Neural progenitor cell (in vitro differentiated cells): ENCODE results near the gene CHRNA5. TPM values are rescaled to one million over a fixed set of nuclear protein-coding genes. Genes with fewer than 3 reads are reported as not detected.
A peak's percentile ranks its signal among the peaks of the same experiment; 100 is the strongest.

Experiments
- DNase-seq: peaks from one replicate; pipeline ENCODE4 v3.0.0-alpha.2; 2016; ENCODE audit warnings: low spot score
- H2AFZ ChIP-seq: fragments of 200-600 bp; sonication (generic); replicated peaks from 2 replicates; pipeline ENCODE4 v1.6.1; 2016; ENCODE audit warnings: antibody characterized with exemption
- H3F3A ChIP-seq: fragments of 200-600 bp; sonication (generic); 2 replicates; pipeline ENCODE4 v1.6.1; 2016; ENCODE audit warnings: antibody characterized with exemption, low read depth
- H3K27ac ChIP-seq: fragments of 200-600 bp; sonication (generic); 2 replicates; pipeline ENCODE4 v1.5.1; 2016; ENCODE audit warnings: mild to moderate bottlenecking
- H3K27me3 ChIP-seq: fragments of 200-600 bp; sonication (generic); 2 replicates; pipeline ENCODE4 v1.6.1; 2016; ENCODE audit warnings: mild to moderate bottlenecking, moderate library complexity
- H3K36me3 ChIP-seq: fragments of 200-600 bp; sonication (generic); 2 replicates; pipeline ENCODE4 v1.5.1; 2016
- H3K4me1 ChIP-seq: fragments of 200-600 bp; sonication (generic); 2 replicates; pipeline ENCODE4 v1.6.1; 2016; ENCODE audit warnings: mixed run types
- H3K4me2 ChIP-seq: fragments of 200-600 bp; sonication (generic); 2 replicates; pipeline ENCODE4 v1.6.1; 2016
- H3K4me3 ChIP-seq: fragments of 200-600 bp; sonication (generic); 2 replicates; pipeline ENCODE4 v1.5.1; 2016
- H3K79me2 ChIP-seq: fragments of 200-600 bp; sonication (generic); 2 replicates; pipeline ENCODE4 v1.6.1; 2016; ENCODE audit warnings: low read depth
- H3K9ac ChIP-seq: fragments of 200-600 bp; sonication (generic); 2 replicates; pipeline ENCODE4 v1.6.1; 2016
- H3K9me3 ChIP-seq: fragments of 200-600 bp; sonication (generic); 2 replicates; pipeline ENCODE4 v1.5.1; 2016; ENCODE audit warnings: low read depth
- H4K20me1 ChIP-seq: fragments of 200-600 bp; sonication (generic); 2 replicates; pipeline ENCODE4 v1.6.1; 2016; ENCODE audit warnings: low read depth
- H3K27ac Mint-ChIP-seq: 3 replicates; pipeline ENCODE4 v1.8.0; 2021; ENCODE audit warnings: mixed read lengths
- H3K27me3 Mint-ChIP-seq: 2 replicates; pipeline ENCODE4 v1.8.0; 2022; ENCODE audit warnings: low read depth, mild to moderate bottlenecking, inconsistent platforms, moderate library complexity, mixed read lengths; ENCODE audit not compliant: insufficient read depth
- H3K36me3 Mint-ChIP-seq: 3 replicates; pipeline ENCODE4 v1.8.0; 2021; ENCODE audit warnings: mixed read lengths
- H3K4me1 Mint-ChIP-seq: 3 replicates; pipeline ENCODE4 v1.8.0; 2021; ENCODE audit warnings: mixed read lengths
- H3K4me3 Mint-ChIP-seq: 3 replicates; pipeline ENCODE4 v1.8.0; 2021; ENCODE audit warnings: mild to moderate bottlenecking, moderate library complexity, mixed read lengths
- H3K9me3 Mint-ChIP-seq: 3 replicates; pipeline ENCODE4 v1.8.0; 2020; ENCODE audit warnings: mixed read lengths
- EZH2 ChIP-seq: fragments of 200-600 bp; sonication (generic); IDR thresholded peaks from 2 replicates; pipeline ENCODE4 v1.6.1; 2017; ENCODE audit warnings: antibody characterized with exemption, mild to moderate bottlenecking, moderate library complexity
- EZH2phosphoT487 ChIP-seq: fragments of 200-600 bp; sonication (generic); IDR thresholded peaks from 2 replicates; pipeline ENCODE4 v1.6.1; 2017; ENCODE audit warnings: antibody characterized with exemption
- total RNA-seq: library from RNA; depleted of rRNA; stranded (reverse); fragments of >200 nt; gene quantifications from 2 replicates; pipeline ENCODE4 v1.2.3, GENCODE V29; 2015; ENCODE audit warnings: low replicate concordance
- TF ChIP-seq, protein P1 (sequence below): fragments of 200-600 bp; sonication (generic); IDR thresholded peaks from 2 replicates; pipeline ENCODE4 v1.5.1; 2017; ENCODE audit warnings: antibody characterized with exemption, mild to moderate bottlenecking

Gene CHRNA5
- total RNA-seq, 1 donor from 2014 or later = 46.9 TPM

DNA sequence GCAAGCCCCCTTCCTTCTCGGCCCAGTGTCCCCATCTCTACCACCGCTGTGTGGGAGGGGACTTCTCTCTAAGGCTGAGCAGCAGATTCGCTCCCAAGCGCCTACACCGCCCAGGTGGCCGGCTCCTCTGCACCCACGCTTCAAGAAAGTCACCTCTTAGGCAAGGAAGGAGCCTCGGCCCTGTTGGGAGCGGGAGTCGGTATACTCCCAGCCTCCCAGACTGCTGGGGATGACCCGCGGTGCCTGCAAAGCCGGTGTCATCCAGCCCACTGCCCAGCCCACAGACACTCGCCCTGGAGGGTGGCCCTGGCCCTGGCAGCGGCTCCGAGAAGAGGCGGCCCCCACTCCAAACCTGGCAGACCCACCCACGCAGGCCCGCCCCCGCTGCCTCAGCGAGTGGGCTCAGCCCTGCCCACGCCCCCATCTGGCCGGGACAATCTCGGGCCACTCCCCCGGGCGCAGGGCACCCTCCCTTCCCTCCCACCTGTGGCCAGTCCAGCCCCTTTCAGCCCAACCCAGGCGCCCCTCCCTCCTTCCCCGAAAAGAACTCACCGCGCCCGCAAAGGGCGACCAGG, 75.3 kb downstream of the CHRNA5 start:
- Histone ChIP-seq H3K79me2 (no peaks in the 10 kb centered on the region), H3K4me2 (peak overlapping the region; percentile 89), H3K4me1 (peaks cover 6% of the 10 kb centered on the region), H4K20me1 (no peaks in the 10 kb centered on the region), H3K36me3 (no peaks in the 10 kb centered on the region), H3K4me3 (peak overlapping the region; percentile 64), H2AFZ (peak overlapping the region; percentile 80), H3K27me3 (peaks cover 30% of the 10 kb centered on the region), H3F3A (peaks cover 15% of the 10 kb centered on the region), H3K9ac (no peak overlapping the region), H3K9me3 (no peaks in the 10 kb centered on the region), H3K27ac (no peak overlapping the region)
- Mint-ChIP-seq H3K27me3 (peaks cover 23% of the 10 kb centered on the region), H3K36me3 (no peaks in the 10 kb centered on the region), H3K4me1 (peaks cover 13% of the 10 kb centered on the region), H3K4me3 (peak overlapping the region; percentile 81), H3K27ac (no peak overlapping the region), H3K9me3 (no peaks in the 10 kb centered on the region)
- no peak for TF ChIP-seq EZH2phosphoT487
- TF ChIP-seq, protein P1, sequence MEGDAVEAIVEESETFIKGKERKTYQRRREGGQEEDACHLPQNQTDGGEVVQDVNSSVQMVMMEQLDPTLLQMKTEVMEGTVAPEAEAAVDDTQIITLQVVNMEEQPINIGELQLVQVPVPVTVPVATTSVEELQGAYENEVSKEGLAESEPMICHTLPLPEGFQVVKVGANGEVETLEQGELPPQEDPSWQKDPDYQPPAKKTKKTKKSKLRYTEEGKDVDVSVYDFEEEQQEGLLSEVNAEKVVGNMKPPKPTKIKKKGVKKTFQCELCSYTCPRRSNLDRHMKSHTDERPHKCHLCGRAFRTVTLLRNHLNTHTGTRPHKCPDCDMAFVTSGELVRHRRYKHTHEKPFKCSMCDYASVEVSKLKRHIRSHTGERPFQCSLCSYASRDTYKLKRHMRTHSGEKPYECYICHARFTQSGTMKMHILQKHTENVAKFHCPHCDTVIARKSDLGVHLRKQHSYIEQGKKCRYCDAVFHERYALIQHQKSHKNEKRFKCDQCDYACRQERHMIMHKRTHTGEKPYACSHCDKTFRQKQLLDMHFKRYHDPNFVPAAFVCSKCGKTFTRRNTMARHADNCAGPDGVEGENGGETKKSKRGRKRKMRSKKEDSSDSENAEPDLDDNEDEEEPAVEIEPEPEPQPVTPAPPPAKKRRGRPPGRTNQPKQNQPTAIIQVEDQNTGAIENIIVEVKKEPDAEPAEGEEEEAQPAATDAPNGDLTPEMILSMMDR = no peak
- DNase-seq = no peak

DNA sequence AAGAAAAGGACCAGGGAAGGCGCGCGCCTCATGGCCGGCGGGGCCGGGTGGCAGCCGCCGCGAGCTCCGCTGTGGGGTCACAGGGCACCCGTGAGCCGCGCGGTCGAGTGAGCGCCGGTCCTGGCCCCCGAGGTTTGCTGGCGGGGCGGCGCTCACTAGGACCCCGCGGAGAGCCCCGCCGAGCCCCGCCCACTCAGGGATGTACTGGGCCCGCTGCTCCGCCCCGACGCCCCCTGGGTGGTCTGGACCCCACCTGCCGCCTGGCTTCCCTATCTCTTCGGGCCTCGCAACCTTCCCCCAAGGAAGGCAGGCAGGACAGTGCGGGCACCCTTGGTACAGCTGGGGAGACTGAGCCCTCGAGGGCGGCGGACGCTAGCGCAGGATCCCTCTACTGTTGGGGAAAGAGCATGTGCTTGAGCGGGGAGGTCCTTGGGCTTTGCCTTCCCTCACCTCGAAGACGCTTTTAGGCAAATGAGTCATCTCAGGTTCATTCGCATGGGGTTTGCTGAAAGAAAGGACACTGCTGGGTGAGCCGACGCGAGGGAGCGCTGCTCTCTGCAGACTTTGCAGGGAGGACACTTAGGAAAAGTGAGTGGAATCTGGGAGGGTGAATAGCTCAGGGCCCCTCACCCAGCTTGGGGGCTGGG, 75.9 kb downstream of the CHRNA5 start, which contains the start of gene CHRNB4:
CHRNB4 (minus strand) TSS at position 109 of the 647 bp plus-strand sequence; CDS start at position 32, 77 bp downstream.
- H3K79me2 ChIP-seq = no peaks in the 10 kb centered on the region
- peaks cover 15% of the 10 kb centered on the region for H3F3A ChIP-seq
- H2AFZ ChIP-seq = peak within 1 kb of the TSS; percentile 80
- H4K20me1 ChIP-seq = no peaks in the 10 kb centered on the region
- no peak within 1 kb of the TSS for H3K9ac ChIP-seq
- H3K36me3 ChIP-seq = no peaks in the 10 kb centered on the region
- H3K4me3 ChIP-seq = peak within 1 kb of the TSS; percentile 64
- peak within 1 kb of the TSS; percentile 89 for H3K4me2 ChIP-seq
- Mint-ChIP-seq H3K4me3 (peak within 1 kb of the TSS; percentile 84), H3K9me3 (no peaks in the 10 kb centered on the region), H3K27ac (no peak within 1 kb of the TSS), H3K27me3 (peaks cover 20% of the 10 kb centered on the region), H3K36me3 (no peaks in the 10 kb centered on the region), H3K4me1 (peaks cover 13% of the 10 kb centered on the region)
- H3K4me1 ChIP-seq = peaks cover 6% of the 10 kb centered on the region
- H3K9me3 ChIP-seq = no peaks in the 10 kb centered on the region
- DNase-seq = peak; percentile 92
- no peak for TF ChIP-seq EZH2
- TF ChIP-seq EZH2phosphoT487 = peak; percentile 47
- TF ChIP-seq, protein P1 = peak; percentile 31
- H3K27ac ChIP-seq = no peak within 1 kb of the TSS
- peaks cover 30% of the 10 kb centered on the region for H3K27me3 ChIP-seq

DNA sequence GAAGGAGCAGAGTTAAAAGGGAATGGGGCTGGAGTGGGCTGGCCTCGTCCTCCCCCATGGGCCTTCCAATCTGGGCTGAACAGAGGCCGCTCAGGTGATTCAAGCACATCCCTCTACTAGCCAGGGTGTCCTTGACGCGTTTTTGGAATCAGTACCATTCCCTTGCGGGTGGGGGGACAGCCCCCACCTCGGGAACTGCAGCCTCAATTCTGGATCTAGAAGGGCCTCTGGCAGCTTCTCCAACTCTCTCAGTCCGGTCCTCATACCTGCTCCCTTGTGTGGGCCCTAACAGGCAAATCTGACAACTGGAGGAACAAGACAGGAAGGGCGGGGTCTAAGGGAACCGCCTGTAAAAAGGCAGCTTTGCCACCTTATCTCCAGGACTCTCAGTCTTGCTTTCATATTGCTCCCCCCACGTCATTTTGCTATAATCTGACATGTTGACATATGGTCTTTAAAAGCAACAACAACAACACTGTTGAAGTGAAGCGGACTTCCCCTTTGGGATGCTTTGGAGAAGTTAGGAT, 76.5 kb downstream of the CHRNA5 start:
- Histone ChIP-seq H3K4me1 (peaks cover 6% of the 10 kb centered on the region), H3K9me3 (no peaks in the 10 kb centered on the region), H3K4me3 (peak overlapping the region; percentile 64), H2AFZ (peak overlapping the region; percentile 80), H3K27me3 (peaks cover 30% of the 10 kb centered on the region), H3F3A (peaks cover 15% of the 10 kb centered on the region), H3K9ac (no peak overlapping the region), H3K4me2 (peak overlapping the region; percentile 89), H4K20me1 (no peaks in the 10 kb centered on the region), H3K27ac (no peak overlapping the region), H3K36me3 (no peaks in the 10 kb centered on the region), H3K79me2 (no peaks in the 10 kb centered on the region)
- peaks cover 16% of the 10 kb centered on the region for H3K27me3 Mint-ChIP-seq
- H3K9me3 Mint-ChIP-seq = no peaks in the 10 kb centered on the region
- TF ChIP-seq, protein P1 = no peak
- TF ChIP-seq EZH2 (no peak), EZH2phosphoT487 (no peak)
- DNase-seq = no peak
- peak overlapping the region; percentile 84 for H3K4me3 Mint-ChIP-seq
- H3K4me1 Mint-ChIP-seq = peaks cover 13% of the 10 kb centered on the region
- no peaks in the 10 kb centered on the region for H3K36me3 Mint-ChIP-seq
- no peak overlapping the region for H3K27ac Mint-ChIP-seq
